Daoy (cell line): ENCODE data around the gene NLRP1. TPM values are rescaled to one million over a fixed set of nuclear protein-coding genes. Genes with fewer than 3 reads are reported as not detected.
A peak's percentile ranks its signal among the peaks of the same experiment; 100 is the strongest.
"Not testable (repeated sequence)": the region's sequence is repeated elsewhere in the genome, so short reads cannot be mapped to it uniquely, and the experiment has no call there.

ENCODE experiments used
- DNase-seq: peaks from one replicate; pipeline ENCODE4 v3.0.0-alpha.2; 2015; ENCODE audit warnings: low read depth
- total RNA-seq: library from RNA; depleted of rRNA; stranded (reverse); fragments of >200 nt; shearing (Covaris generic); gene quantifications from 2 replicates; pipeline ENCODE4 v1.2.3, GENCODE V29; 2014

The NLRP1 gene
- total RNA-seq, 1 experiment from 2014 or later, result 38.9 TPM

GRCh38 chr17:5587438-5588032 lies 3.2 kb upstream of the NLRP1 start:
- peak; percentile 74 for DNase-seq

DNA sequence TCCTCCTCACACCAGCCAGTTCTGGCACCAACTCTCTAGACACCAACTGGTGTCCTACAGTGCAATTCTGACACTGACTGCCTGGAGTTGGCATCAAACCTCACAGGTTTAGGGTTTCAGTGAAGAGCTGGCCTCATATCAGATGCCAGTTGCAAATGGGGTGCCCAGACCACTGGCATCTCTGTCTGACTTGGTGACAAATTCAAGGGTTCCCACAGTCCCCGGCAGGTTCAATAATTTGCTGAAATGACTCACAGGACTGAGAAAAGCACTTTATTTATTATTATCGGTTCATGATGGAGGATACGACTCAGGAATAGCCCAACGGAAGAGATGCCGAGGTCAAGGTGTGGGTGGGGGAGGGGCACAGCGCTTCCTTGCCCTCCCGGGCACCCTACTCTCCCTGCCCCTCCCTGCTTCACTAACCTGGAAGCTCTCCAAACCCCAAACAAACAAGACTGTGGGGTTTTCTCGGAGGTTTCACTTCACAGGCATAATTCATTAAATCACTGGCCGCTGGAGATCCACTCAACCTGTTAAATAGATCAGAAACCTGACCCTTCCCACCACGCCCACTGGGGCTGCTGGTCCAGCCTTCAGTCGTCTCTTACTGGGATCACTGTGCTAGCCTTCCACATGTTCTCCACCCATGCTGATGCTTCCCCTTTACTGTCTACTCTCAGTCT lies 1.7 kb upstream of the NLRP1 start:
- DNase-seq, result peak; percentile 51

GRCh38 chr17:5585287-5585794 lies 1.0 kb upstream of the NLRP1 start:
- no peak for DNase-seq

DNA sequence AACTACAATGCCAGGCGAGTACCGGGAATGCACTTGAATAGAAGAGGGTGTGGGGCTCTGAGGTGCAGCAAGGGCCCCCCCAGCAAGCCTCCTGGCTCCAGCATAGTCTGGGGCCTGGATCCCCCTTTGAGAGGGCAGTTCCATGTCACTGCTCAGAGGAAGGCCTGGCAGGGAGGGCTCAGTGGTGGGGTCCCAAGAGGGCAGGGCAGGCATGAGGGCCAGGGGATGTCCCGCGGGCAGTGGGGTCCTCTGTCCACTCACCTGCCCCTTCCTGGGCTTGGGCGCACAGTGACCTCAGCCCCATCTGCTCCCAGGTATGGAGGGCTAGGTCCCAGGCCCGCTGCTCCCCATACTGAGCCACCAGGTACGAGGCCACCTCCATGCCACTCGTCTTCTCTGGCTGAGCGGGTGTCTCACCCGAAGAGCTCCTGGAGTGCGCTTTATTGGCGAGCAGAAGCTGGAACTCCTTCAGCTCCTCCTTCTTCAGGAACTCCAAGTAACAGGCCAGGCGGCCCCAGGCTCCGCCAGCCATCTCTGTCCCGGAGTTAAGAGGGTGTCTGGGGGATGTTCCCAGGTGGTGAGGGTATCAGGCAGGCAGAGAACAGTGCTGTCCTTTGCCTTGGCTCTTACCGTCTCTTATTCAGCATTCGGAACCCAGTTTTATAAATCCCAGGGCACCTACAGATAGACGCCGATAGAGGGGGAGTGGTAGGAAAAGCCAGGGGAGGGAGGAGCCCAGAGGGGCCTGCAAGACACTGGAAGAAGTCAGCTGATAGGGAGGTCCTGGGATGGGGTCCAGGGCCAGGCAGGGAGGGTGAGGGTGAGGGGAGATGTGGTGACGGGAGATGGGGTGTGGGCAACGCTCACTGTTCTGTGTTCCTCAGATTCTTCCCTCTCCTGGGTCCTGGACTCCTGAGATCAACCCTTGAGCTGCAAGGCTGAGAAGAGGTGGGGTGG lies 605 bp downstream of the NLRP1 start:
- DNase-seq, result no peak

DNA sequence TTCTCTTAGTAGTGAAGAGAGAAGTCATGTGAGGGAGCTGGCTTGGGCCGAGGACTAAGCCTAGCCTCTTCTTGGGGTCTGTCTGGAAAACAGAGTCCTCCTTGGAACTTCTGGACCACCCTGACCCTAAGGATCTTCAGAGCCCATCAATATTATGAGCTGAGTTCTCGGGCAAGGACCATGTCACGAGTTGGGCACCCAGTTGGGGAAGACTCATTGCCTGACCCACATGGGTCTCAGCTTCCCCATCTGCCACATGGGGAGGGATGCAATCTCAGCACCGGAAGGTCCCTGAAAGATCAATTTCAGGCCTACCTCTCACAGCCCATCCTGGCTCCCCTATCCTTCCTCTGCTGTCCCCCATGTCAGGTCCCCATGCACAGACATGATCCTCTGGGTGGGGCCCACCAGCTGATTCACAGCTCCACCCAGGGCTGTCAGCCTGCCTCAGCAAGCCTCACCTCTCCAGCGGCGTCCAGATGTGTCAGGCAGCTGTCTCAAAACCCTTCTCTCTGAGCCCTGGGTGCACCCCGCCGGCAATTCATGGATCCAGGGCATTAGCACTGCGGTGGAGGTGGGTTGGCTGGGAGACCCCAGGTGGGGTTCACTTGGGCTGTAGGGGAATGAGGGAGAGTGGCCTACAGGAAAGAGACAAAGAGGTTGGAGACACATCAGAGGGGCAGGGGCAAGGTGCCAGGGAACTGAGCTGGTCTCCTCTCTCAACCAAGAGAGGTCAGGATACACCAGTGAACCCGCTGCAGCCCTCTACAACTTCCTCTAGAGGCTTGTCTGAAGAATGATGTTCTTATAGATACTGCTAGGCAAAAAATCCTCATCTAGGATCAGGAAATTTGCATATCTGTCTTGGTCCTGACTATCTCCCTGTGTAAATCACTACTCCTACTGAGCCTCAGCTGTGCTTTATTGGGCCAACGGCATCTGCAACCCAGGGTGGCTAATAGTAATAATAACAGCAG lies 1.8 kb downstream of the NLRP1 start:
- no peak for DNase-seq

- no peak for DNase-seq
These were observed 2.7 kb downstream of the NLRP1 start for GRCh38 chr17:5581655-5582054.

DNA sequence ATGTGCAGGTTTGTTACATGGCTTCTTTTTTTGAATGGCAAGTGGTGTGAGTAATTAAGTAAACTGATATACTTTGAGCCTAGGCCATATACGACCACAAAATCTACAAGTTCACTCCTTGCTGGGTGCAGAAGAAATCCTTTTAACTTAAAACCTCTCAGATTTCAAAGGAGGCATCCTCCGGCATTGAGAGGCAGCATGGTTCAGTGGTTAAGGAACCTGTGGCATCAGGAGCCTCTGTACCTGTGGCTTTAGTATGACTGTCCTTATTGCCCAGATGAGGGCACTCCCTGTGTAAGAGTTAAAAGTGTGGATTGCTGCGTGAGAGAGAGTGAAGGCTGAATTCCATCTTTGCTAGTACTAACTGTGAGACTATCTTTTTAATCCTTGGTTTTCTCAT lies 3.3 kb downstream of the NLRP1 start:
- no peak for DNase-seq

GRCh38 chr17:5580367-5580766 lies 3.9 kb downstream of the NLRP1 start:
- no peak for DNase-seq

GRCh38 chr17:5578768-5579167 lies 5.5 kb downstream of the NLRP1 start:
- DNase-seq, result not testable (repeated sequence)

DNA sequence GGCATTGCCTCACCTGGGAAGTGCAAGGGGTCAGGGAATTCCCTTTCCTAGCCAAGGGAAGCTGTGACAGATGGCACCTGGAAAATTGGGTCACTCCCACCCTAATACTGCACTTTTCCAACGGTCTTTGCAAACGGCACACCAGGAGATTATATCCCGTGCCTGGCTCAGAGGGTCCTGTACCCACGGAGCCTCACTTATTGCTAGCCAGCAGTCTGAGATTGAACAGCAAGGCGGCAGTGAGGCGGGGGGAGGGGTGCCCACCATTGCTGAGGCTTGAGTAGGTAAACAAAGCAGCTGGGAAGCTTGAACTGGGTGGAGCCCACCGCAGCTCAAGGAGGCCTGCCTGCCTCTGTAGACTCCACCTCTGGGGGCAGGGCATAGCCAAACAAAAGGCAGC lies 11.3 kb downstream of the NLRP1 start:
- not testable (repeated sequence) for DNase-seq

GRCh38 chr17:5571281-5571680 lies 13.0 kb downstream of the NLRP1 start:
- DNase-seq, result no peak

DNA sequence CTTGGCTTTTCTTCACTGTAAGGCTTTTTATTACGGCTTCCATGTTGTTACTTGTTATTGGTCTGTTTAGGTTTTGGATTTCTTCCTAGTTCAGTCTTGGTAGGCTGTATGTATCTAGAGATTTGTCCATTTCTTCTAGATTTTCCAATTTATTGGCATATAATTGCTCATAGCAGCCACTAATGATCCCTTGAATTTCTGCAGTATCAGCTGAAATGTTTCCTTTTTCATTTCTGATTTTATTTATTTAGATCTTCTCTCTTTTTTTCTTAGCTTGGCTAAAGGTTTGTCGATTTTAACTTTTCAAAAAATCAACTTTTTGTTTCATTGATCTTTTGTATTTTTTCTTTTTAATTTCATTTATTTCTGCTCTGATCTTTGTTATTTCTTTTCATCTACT lies 18.5 kb downstream of the NLRP1 start:
- no peak for DNase-seq

DNA sequence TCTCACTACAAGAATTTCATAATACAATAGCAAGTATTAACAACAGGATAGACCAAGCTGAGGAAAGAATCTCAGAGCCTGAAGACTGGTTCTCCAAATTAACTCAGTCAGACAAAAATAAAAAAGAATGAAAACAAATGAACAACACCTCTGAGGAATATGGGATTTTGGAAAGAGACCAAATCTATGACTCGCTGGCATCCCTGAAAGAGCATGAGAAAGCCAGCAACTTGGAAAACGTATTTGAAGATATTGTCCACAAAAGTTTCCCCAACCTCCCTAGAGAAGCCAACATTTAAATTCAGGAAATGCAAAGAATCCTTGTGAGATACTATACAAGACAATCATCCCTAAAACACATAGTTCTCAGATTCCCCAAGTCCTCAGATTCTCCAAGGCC lies 20.9 kb downstream of the NLRP1 start:
- no peak for DNase-seq

- DNase-seq, result no peak
These were observed 21.5 kb downstream of the NLRP1 start for GRCh38 chr17:5562661-5563360.

- DNase-seq, result no peak
These were observed 22.4 kb downstream of the NLRP1 start for GRCh38 chr17:5561736-5562571.

GRCh38 chr17:5560361-5560988 lies 23.8 kb downstream of the NLRP1 start:
- DNase-seq, result no peak

DNA sequence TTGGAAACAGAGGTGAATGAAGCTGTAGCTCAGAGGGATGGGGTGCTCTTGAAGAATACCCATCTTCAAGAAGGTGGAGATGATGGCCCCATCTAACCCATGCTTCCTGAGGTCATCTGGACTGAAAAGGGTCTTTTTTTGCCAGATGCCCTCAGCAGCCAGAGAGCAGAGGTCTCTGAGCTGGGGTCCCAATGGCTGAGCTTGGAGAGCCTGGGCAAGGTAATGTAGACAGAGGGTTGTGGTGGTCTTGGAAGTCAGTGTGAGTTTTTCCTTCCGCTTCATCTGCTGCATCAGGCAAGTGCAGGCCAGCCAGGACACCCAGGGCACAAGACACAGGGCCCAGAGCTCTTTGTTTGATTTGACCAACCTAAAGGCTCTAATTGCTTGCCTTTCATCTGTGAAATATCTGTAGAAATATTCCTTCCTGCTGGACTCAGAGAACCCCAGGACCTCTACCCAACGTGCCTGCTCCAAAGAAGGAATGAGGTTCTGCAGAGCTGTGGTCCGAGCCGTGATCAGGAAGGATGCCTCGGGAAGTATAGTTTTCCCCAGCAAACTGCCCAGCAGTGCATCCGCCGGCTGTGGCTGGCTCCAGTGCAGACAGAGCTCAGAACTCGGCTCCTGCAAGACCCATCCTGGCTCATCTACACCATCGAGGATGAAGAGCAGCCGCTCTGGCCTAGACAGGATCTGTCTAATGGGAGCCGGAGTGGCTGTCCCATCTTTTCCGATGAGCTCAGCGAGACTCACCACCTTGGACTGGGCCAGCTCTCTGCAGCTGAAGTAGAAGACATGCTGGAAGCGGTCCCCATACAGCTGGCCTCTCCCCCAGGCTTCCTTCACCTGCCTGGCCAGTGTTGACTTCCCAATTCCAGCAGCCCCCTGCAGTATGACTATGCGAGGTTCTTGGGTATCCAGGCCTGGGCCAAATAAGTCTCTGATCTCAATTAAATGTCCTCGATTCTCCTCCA lies 25.2 kb downstream of the NLRP1 start:
- DNase-seq, result no peak

- DNase-seq, result no peak
These were observed 26.3 kb downstream of the NLRP1 start for GRCh38 chr17:5557990-5558389.
